Ishikawa (cell line): Measurements from ENCODE around the gene OVCH1.

Source experiments
- MAX ChIP-seq: IDR thresholded peaks from 2 replicates; pipeline ENCODE4 v1.6.1; 2012
- REST ChIP-seq: IDR thresholded peaks from 2 replicates; pipeline ENCODE4 v1.6.1; 2012; ENCODE audit warnings: low read depth, mild to moderate bottlenecking
- USF1 ChIP-seq: IDR thresholded peaks from 2 replicates; pipeline ENCODE4 v1.6.1; 2012
- YY1 ChIP-seq: IDR thresholded peaks from 2 replicates; pipeline ENCODE4 v1.6.1; 2012; ENCODE audit warnings: low read depth

- TF ChIP-seq REST: no peak
- TF ChIP-seq MAX: peak; percentile 92
- peak; percentile 94 for TF ChIP-seq YY1
- TF ChIP-seq USF1: no peak
Measured at GRCh38 chr12:29380536-29381523, 116.7 kb downstream of the OVCH1 start, which contains the start of gene ERGIC2.
